HG02973 (cell line): ENCODE data around the gene PARVG.
"Not testable (repeated sequence)": the region's sequence is repeated elsewhere in the genome, so short reads cannot be mapped to it uniquely, and the experiment has no call there.

Experiments used
- ATAC-seq: cut with Tn5 transposase; IDR thresholded peaks from one replicate; pipeline ENCODE4 v1.9.1; 2021; ENCODE audit warnings: moderate library complexity; ENCODE audit not compliant: unreplicated experiment

PARVG gene

GRCh38 chr22:44237290-44237689 lies 56.6 kb downstream of the PARVG start:
- ATAC-seq = no peak

- ATAC-seq = not testable (repeated sequence)
Observed at GRCh38 chr22:44241121-44241520, 60.4 kb downstream of the PARVG start.

- ATAC-seq = no peak
Observed at GRCh38 chr22:44242946-44243724, 62.4 kb downstream of the PARVG start.

- no peak for ATAC-seq
Observed at GRCh38 chr22:44243761-44244160, 63.0 kb downstream of the PARVG start.

- ATAC-seq = no peak
Observed at GRCh38 chr22:44244265-44244822, 63.6 kb downstream of the PARVG start.

GRCh38 chr22:44245438-44245837 lies 64.7 kb downstream of the PARVG start:
- ATAC-seq = no peak

GRCh38 chr22:44245867-44246266 lies 65.1 kb downstream of the PARVG start:
- ATAC-seq = no peak

GRCh38 chr22:44246615-44247326 lies 66.0 kb downstream of the PARVG start:
- no peak for ATAC-seq

GRCh38 chr22:44247346-44247745 lies 66.6 kb downstream of the PARVG start:
- ATAC-seq = no peak

- ATAC-seq = no peak
Observed at GRCh38 chr22:44247923-44248892, 67.5 kb downstream of the PARVG start.

GRCh38 chr22:44248926-44249325 lies 68.2 kb downstream of the PARVG start:
- no peak for ATAC-seq

- ATAC-seq = no peak
Observed at GRCh38 chr22:44249376-44250147, 68.8 kb downstream of the PARVG start.

- no peak for ATAC-seq
Observed at GRCh38 chr22:44254811-44255210, 74.1 kb downstream of the PARVG start.

- no peak for ATAC-seq
Observed at GRCh38 chr22:44256085-44256484, 75.4 kb downstream of the PARVG start.

GRCh38 chr22:44256556-44257485 lies 76.1 kb downstream of the PARVG start:
- no peak for ATAC-seq
